DOHH2 (cell line): ENCODE data around the gene JMJD6.

Experiments used
- H3F3A ChIP-seq: fragments of 200-600 bp; sonication (generic), shearing (Covaris generic); 2 replicates; pipeline ENCODE4 v1.6.0; 2016; ENCODE audit warnings: antibody characterized with exemption, mild to moderate bottlenecking; ENCODE audit not compliant: control insufficient read depth, insufficient read depth
- H3K27ac ChIP-seq: fragments of 200-600 bp; sonication (generic); 2 replicates; pipeline ENCODE4 v1.5.1; 2014; ENCODE audit warnings: low read depth, mild to moderate bottlenecking, low read length, moderate library complexity
- H3K27me3 ChIP-seq: fragments of 200-600 bp; sonication (generic); 2 replicates; pipeline ENCODE4 v1.6.1; 2014; ENCODE audit warnings: mild to moderate bottlenecking, low read length, mixed read lengths; ENCODE audit not compliant: control insufficient read depth
- H3K36me3 ChIP-seq: fragments of 200-600 bp; sonication (generic); 2 replicates; pipeline ENCODE4 v1.6.1; 2014; ENCODE audit warnings: mild to moderate bottlenecking, low read length, moderate library complexity, mixed read lengths; ENCODE audit not compliant: control insufficient read depth
- H3K4me1 ChIP-seq: fragments of 200-600 bp; sonication (generic); 2 replicates; pipeline ENCODE4 v1.6.1; 2014; ENCODE audit warnings: mild to moderate bottlenecking, low read length, mixed read lengths; ENCODE audit not compliant: control insufficient read depth
- H3K4me2 ChIP-seq: fragments of 200-600 bp; sonication (generic); 2 replicates; pipeline ENCODE4 v1.6.0; 2014; ENCODE audit warnings: mild to moderate bottlenecking, low read length, moderate library complexity
- H3K4me3 ChIP-seq: fragments of 200-600 bp; sonication (generic); 2 replicates; pipeline ENCODE4 v1.5.1; 2014; ENCODE audit warnings: mild to moderate bottlenecking, low read length, mixed read lengths
- H3K79me2 ChIP-seq: fragments of 200-600 bp; sonication (generic); 2 replicates; pipeline ENCODE4 v1.6.1; 2014; ENCODE audit warnings: mild to moderate bottlenecking, low read length, mixed read lengths; ENCODE audit not compliant: control insufficient read depth
- H3K9me2 ChIP-seq: fragments of 200-600 bp; sonication (generic); replicated peaks from 2 replicates; pipeline ENCODE4 v1.6.1; 2014; ENCODE audit warnings: mild to moderate bottlenecking, low read length, mixed read lengths; ENCODE audit not compliant: control insufficient read depth
- H3K9me3 ChIP-seq: fragments of 200-600 bp; sonication (generic); 2 replicates; pipeline ENCODE4 v1.6.1; 2014; ENCODE audit warnings: antibody characterized with exemption, low read length, mixed read lengths; ENCODE audit not compliant: control insufficient read depth, insufficient read depth
- H4K20me1 ChIP-seq: fragments of 200-600 bp; sonication (generic); 2 replicates; pipeline ENCODE4 v1.6.0; 2014; ENCODE audit warnings: low read depth, mild to moderate bottlenecking, antibody characterized with exemption, low read length, moderate library complexity; ENCODE audit not compliant: control insufficient read depth, insufficient read depth
- EZH2phosphoT487 ChIP-seq: fragments of 200-600 bp; sonication (generic); IDR thresholded peaks from 2 replicates; pipeline ENCODE4 v1.6.1; 2017; ENCODE audit warnings: borderline replicate concordance, mild to moderate bottlenecking, antibody characterized with exemption, low read length, moderate library complexity, mixed read lengths
- TF ChIP-seq, protein P1 (sequence below): fragments of 200-600 bp; sonication (generic); IDR thresholded peaks from one replicate; pipeline ENCODE4 v1.5.1; 2014; ENCODE audit warnings: antibody characterized with exemption, mild to moderate bottlenecking, low read depth, low read length; ENCODE audit not compliant: poor library complexity, severe bottlenecking

JMJD6 gene

DNA sequence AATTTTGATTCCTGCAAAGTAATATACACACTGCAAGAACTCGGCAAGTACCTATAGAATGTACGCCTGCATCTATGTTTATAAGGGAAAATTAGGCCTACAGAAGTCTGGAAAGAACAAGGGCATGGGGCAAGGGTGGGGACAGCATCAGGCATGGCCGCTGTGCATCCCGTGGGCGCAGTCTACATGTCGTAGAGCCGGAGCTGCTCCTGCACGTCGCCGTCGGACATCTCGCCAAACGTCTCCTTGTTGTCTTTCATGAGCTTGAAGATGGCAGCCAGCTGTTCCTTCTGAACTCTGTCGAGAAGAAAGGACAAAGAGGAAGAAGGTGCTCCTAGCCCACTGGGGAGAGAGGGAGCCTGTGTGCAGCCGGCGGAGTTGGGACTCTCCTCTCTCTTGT lies 49.0 kb downstream of the JMJD6 start:
- peaks cover 15% of the 10 kb centered on the region for H3K27me3 ChIP-seq
- H3K9me3 ChIP-seq = no peaks in the 10 kb centered on the region
- no peak overlapping the region for H3K27ac ChIP-seq
- no peaks in the 10 kb centered on the region for H3F3A ChIP-seq
- no peak overlapping the region for H3K4me2 ChIP-seq
- TF ChIP-seq, protein P1, sequence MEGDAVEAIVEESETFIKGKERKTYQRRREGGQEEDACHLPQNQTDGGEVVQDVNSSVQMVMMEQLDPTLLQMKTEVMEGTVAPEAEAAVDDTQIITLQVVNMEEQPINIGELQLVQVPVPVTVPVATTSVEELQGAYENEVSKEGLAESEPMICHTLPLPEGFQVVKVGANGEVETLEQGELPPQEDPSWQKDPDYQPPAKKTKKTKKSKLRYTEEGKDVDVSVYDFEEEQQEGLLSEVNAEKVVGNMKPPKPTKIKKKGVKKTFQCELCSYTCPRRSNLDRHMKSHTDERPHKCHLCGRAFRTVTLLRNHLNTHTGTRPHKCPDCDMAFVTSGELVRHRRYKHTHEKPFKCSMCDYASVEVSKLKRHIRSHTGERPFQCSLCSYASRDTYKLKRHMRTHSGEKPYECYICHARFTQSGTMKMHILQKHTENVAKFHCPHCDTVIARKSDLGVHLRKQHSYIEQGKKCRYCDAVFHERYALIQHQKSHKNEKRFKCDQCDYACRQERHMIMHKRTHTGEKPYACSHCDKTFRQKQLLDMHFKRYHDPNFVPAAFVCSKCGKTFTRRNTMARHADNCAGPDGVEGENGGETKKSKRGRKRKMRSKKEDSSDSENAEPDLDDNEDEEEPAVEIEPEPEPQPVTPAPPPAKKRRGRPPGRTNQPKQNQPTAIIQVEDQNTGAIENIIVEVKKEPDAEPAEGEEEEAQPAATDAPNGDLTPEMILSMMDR = no peak
- TF ChIP-seq EZH2phosphoT487 = no peak
- no peaks in the 10 kb centered on the region for H4K20me1 ChIP-seq
- no peaks in the 10 kb centered on the region for H3K9me2 ChIP-seq
- no peaks in the 10 kb centered on the region for H3K36me3 ChIP-seq
- H3K4me1 ChIP-seq = peaks cover 7% of the 10 kb centered on the region
- H3K79me2 ChIP-seq = peaks cover 2% of the 10 kb centered on the region
- H3K4me3 ChIP-seq = no peak overlapping the region

DNA sequence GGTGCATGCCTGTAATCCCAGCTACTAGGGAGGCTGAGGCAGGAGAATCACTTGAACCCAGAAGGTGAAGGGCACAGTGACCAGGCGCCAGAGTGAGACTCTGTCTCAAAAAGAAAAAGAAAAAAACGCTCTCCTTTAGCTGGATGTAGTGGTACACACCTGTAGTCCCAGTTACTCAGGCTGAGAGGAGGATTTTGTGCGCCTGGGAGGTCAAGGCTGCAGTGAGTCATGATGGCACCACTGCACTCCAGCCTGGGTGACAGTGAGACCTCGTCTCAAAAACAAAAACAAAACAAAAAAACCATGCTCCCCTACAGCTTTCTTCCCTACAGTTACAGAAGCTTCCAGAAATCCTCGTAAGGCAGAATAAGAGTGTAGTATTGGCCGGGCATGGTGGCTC lies 49.8 kb downstream of the JMJD6 start:
- Histone ChIP-seq H3K4me1 (peaks cover 11% of the 10 kb centered on the region), H3K27me3 (peaks cover 11% of the 10 kb centered on the region), H3K9me2 (no peaks in the 10 kb centered on the region), H3K36me3 (peaks cover 4% of the 10 kb centered on the region; the same call in 1 of the 2 replicates), H4K20me1 (no peaks in the 10 kb centered on the region), H3K9me3 (no peaks in the 10 kb centered on the region), H3K4me2 (no peak overlapping the region), H3K79me2 (peaks cover 8% of the 10 kb centered on the region), H3K27ac (no peak overlapping the region), H3K4me3 (no peak overlapping the region), H3F3A (no peaks in the 10 kb centered on the region)
- TF ChIP-seq, protein P1 = no peak
- no peak for TF ChIP-seq EZH2phosphoT487

DNA sequence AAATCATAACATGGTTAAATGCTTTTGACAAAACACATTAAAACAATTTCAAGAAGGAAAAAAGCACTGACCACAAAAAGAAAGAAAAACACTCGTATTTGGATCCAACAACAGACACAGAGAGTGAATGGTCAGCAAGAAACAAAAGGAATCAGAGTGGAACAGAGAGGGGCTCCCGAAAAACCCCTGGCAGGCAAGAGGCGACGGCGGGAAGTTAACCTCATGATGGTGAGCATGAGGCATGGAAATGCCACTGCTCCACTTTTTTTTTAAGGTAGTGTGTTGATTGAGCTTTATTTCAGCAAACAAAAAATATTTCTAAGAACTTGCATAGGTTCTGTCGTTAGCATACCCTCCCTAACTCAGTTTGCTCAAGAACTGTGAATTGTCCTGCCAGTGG lies 50.8 kb downstream of the JMJD6 start:
- Histone ChIP-seq H4K20me1 (no peaks in the 10 kb centered on the region), H3K27ac (no peak overlapping the region), H3K9me2 (no peaks in the 10 kb centered on the region), H3K36me3 (peaks cover 4% of the 10 kb centered on the region; the same call in 1 of the 2 replicates), H3F3A (no peaks in the 10 kb centered on the region), H3K79me2 (peaks cover 8% of the 10 kb centered on the region), H3K4me2 (no peak overlapping the region), H3K4me1 (peaks cover 19% of the 10 kb centered on the region), H3K27me3 (peaks cover 3% of the 10 kb centered on the region), H3K9me3 (no peaks in the 10 kb centered on the region; the same call in 1 of the 2 replicates), H3K4me3 (no peak overlapping the region)
- TF ChIP-seq EZH2phosphoT487 = no peak

DNA sequence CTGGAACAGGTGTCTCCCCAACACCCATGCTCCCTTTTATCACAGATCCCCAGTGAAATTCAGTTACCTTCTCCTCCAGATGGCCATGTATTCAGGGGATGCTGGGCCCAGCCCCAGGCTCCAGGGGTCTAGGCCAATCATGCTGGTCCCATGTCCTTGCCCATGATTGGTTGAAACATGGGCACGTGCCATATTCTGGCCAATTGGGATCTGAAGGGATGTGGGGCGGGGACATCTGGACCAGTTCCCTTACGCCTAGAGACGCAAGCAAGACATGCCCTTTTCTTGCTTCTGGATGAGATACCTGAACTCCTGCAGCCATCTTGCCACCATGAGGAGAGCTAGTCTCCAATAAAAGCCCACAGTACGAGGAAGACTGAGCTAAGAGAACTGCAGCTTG lies 51.8 kb downstream of the JMJD6 start:
- Histone ChIP-seq H3K79me2 (peaks cover 8% of the 10 kb centered on the region), H3K27me3 (peaks cover 3% of the 10 kb centered on the region), H3K4me3 (no peak overlapping the region), H4K20me1 (no peaks in the 10 kb centered on the region), H3K9me2 (no peaks in the 10 kb centered on the region), H3K36me3 (peaks cover 4% of the 10 kb centered on the region; the same call in 1 of the 2 replicates), H3K27ac (no peak overlapping the region), H3K4me2 (no peak overlapping the region), H3K9me3 (no peaks in the 10 kb centered on the region; the same call in 1 of the 2 replicates), H3F3A (no peaks in the 10 kb centered on the region), H3K4me1 (peaks cover 19% of the 10 kb centered on the region)
- TF ChIP-seq, protein P1 = no peak
- no peak for TF ChIP-seq EZH2phosphoT487
